Neural progenitor cell (in vitro differentiated cells): Measurements from ENCODE around the gene BAZ2A.

Experiments used
- CTCF ChIP-seq: fragments of 200-600 bp; sonication (generic); IDR thresholded peaks from 2 replicates; pipeline ENCODE4 v1.5.1; 2017; ENCODE audit warnings: antibody characterized with exemption, mild to moderate bottlenecking
- EZH2 ChIP-seq: fragments of 200-600 bp; sonication (generic); IDR thresholded peaks from 2 replicates; pipeline ENCODE4 v1.6.1; 2017; ENCODE audit warnings: antibody characterized with exemption, mild to moderate bottlenecking, moderate library complexity
- EZH2phosphoT487 ChIP-seq: fragments of 200-600 bp; sonication (generic); IDR thresholded peaks from 2 replicates; pipeline ENCODE4 v1.6.1; 2017; ENCODE audit warnings: antibody characterized with exemption

GRCh38 chr12:56635806-56636674 lies 5.9 kb upstream of the BAZ2A start:
- no peak for TF ChIP-seq CTCF
- no peak for TF ChIP-seq EZH2phosphoT487
- TF ChIP-seq EZH2 = no peak
